ENCODE data around the gene HIPK2.

DNA sequence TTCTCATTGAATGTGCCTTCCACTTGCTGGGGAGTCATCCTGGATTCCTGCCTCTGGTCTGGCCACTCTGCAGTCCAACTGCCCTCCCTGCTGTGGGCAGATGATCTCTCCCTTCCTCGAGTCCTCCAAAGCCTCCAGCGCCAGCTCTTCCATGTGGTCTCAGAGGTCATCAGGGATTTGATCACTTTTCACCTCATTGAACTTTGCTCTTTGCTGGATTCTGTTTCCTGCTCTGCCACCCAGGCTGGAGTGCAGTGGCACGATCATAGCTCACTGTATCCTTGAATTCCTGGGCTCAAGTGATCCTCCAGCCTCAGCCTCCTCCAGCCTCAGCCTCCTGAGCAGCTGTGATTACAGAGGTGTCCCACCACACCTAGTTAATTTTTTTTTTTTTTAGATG lies 29.2 kb upstream of the HIPK2 start:
- TF ChIP-seq CEBPB (IDR thresholded peaks at IDR 0.05) (no peak), NFIC (IDR thresholded peaks at IDR 0.05) (no peak), RAD21 (IDR thresholded peaks at IDR 0.05; ENCODE audit: low read depth) (no peak), REST (IDR thresholded peaks at IDR 0.05; ENCODE audit: low read depth) (no peak)
